ENCODE results near the gene TOP3B.

The TOP3B gene

DNA sequence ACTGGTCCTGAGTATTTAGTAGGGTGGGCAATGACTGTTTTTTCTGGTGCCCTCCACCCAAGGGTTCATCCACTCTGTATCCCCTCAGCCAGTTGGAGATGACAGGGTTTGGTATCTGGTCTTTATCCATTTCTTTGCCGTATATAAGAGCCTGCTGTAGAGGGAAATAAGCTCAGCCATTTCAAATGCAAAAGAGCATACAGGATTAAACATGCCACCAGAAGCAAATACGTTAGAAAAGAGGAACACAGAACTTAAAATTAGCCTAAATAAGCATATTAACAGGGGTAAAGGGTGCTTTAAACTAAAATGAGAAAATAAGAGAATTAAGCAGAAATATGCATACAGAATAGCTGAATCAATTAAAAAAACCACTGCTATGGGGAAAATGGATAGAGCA lies 27.8 kb upstream of the TOP3B start:
- no peak for DNase-seq (ENCODE audit: low spot score)

DNA sequence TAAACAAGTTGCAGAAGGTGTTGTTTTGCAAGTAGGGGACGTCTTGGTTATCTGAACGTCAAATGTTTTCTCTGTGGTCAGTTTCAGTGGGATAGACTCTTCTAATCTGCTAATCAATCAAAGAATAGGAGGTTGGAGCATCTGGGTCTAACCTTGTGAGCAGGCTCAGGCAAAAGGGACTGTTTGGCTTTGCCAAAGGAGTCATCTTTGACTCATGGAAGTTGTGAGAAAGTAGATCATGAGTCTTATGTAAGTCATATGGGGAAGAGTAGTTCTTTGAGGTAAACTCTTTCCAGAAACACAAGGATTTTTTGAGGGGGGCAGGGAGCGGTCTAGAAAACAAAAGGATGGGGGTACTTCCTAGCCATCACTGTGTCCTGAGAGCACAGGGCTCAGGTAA lies 27.1 kb upstream of the TOP3B start:
- no peak for DNase-seq (ENCODE audit: low spot score)

DNA sequence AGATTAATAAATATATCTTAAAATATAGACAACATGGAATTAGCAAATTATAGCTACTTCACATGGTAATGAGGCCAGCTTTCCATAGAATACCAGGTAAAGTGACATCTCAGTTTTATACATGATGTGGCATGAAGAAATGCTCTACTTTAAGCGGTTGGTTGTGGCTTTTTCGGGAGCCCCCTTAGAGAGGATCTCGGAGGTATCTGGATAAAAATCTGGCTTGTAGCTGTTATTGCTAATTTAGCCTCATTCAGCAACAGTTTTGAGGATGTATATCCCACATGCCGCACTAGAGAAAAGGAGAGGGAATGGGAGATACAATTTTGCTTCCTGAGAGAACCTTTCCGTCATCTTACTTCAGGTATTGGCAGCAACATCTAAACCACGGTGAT lies 24.0 kb upstream of the TOP3B start:
- no peak for DNase-seq (ENCODE audit: low spot score)

DNA sequence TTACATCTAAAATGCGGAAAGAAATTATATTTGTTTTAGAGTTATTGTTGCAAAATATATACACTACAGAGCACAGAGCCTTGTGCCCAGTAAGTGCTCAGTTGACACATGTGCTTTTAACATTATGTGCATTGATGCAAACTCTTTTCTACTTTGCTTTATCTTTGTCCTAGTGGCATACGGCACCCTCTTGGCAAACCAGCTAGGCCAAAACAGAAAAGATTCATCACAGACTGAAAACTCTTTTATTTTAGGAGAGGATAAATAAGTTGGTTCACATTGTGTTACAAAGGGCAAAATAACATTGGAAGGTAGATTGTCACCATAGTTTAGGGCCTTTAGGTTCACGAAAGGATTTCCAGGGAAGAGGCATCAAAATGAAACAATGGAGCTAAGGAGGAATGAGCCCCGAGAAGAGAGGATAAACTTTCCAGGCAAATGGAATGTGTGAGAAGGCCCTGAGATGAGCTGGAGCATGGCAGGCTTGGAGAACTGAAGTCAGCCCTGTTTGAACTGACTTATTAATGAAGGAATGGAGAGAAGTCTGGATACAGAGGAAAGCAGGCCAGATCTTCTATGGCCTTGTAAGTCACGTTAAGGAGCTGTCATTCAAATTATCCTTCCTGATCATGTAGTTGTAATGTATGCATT lies 23.5 kb upstream of the TOP3B start:
- no peak for DNase-seq (ENCODE audit: low spot score)

DNA sequence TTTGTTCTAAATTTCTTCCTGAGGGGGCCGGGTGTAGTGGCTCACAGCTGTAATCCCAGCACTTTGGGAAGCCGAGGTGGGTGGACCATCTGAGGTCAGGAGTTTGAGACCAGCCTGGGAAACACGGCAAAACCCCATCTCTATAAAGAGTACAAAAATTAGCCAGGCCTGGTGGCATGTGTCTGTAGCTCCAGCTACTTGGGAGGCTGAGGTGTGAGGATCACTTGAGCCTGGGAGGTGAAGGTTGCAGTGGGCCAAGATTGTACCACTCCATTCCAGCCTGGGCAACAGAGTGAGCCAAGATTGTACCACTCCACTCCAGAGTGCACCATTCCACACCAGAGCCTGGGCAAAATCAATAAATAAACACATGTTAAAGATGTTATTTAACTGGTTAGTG lies 20.6 kb upstream of the TOP3B start:
- DNase-seq (ENCODE audit: low spot score): no peak

DNA sequence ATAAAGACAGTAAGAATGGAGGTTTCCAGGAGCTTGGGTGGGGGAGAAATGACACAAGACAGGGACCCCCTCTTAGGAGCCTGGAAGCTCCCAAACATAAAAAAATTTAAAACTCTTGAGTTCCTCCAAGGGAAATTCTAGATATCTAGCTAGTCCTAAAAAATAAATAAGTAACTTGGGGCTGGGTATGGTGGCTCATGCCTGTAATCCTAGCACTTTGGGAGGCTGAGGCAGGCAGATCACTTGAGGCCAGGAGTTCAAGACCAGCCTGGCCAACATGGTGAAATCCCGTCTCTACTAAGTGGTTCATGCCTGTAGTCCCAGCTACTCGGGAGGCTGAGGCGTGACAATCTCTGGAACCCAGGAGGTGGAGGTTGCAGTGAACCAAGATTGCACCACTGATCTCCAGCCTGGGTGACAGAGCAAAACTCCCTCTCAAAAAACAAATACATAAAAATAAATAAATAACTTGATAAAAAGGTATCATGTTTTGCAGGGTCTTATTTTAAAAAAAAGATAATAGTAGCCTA lies 20.0 kb upstream of the TOP3B start:
- DNase-seq (ENCODE audit: low spot score): no peak

DNA sequence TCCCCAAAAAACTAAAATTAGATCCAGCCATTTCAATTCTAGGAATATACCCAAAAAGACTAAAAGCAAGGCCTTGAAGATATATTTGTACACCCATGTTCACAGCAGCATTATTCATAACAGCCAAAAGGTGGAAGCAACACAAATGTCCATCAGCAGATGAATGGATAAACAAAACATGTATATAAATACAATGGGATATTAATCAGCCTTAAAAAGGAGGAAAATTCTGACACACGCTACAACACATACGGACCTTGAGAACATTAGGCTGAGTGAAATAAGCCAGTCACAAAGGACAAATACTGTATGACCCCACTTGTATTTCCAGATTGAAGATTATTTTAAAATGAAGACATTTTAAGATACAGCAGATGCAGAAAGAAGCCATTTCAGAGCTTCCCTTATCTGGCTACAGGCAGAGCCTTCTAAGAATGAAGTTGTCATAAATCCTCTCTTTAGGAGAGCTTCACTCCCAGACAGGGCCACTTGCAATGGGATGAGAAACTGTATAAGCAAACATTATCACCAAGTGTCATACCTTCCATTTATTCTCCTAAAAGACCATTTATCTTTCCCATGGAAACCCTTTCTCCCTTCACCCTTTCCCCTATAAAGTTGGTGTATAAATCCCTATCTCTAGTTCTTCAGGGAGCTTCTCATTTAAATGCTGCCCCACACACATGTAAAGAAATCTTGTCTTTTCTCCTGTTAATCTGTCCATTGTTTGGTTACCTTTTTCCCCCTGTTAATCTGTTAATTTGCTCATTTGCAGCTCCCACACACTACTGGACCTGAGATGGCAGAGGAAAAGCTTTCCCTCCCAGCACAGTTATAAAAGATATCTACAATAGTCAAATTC lies 19.3 kb upstream of the TOP3B start:
- DNase-seq (ENCODE audit: low spot score): no peak

DNA sequence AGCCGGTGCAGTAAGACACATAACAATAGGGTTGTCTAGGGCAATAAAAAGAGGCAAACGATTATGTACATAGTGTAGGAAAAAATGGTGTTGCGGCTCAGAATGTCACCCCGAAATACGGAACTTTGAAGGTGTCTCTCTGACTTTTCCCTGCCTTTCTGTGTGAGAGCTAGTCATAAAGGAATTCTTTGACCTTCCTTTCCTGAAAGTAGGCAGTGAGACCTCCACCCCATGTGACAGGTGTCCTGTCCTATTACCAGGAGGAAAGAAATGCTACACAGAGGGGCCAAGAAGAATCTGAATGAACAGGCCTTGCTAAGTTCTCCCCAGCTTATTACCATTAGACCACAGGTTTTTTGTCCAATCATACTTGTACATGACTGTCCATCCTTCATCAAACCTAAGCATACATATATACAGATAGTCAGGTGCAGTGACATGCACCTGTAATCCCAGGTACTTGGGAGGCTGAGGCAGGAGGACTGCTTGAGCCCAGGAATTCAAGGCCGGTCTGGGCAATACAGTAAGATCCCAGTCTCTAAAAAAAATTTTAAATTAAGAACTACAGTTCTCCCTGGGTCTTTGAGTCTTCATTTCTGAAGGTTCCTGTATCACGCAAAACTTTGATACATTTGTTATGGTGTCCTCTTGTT lies 16.1 kb upstream of the TOP3B start:
- no peak for DNase-seq (ENCODE audit: low spot score)

DNA sequence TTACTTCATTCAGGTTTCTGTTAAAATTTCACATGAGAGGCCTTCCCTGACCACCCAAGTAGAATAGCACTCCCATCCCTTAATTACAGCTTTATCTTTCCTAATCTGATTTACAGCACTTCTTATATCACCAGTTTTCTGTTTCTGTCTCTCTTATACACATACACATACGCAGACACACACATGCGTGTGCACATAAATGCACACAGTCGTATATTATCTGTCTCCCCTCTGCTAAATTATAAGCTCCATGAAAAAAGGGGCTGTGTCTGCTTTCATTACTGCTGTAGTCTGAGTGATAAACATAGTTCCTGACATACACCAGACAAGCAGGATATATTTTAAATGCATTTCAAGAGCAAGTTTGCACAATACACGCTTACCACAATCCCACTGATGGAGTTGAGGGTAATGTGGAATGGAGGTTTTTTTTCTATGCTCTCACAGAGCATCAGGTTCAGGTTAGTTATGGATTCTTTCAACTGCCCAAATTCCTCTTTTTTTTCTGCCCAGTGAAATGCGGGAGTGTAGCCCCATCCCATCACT lies 13.7 kb upstream of the TOP3B start:
- DNase-seq (ENCODE audit: low spot score): no peak

DNA sequence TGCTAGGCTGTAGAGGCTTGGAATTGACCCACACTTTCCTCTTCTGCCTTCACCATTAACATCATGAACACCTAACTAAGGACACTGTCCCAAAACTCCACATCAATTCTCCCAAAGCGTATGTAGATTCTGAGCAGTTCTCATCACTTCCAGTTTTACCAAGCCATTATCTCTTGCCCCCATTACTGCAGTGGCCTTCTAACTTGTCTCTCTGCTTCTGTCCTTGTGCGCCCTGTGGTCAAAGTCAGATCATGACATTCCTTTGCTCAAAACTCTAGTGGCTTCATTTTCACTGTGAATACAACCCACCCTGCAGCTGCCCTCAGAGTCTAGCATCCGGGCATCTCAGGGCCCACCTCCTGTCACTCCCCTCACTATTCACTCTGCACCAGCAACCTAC lies 13.1 kb upstream of the TOP3B start:
- DNase-seq (ENCODE audit: low spot score): no peak

DNA sequence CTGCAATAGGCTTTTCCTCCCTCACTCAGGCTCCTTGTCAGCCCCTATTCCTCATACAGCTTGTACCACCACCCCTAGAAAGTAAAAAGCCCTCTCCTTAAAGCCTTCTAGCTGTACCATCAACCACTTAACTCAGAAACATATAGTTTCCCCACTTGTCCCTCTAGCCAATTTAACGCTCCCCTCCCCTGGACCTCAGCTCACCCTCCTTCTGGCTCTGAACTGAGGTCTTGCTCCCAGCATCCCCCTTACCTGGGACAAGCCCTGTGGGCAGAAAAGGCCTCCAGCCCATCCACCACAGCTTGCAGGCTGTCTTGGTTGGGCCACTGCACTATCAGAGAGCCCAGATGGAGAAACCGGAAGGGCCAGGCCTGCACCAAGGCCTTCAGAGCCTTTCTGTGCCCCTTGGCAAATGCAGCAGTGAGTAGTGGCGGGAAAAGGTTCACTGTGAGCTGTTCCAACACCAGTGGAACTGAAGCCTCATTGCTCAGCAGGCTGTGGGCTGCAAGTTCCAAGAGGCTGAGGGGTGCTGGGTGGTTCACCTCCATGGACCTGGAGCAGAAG lies 12.4 kb upstream of the TOP3B start:
- DNase-seq (ENCODE audit: low spot score): no peak

DNA sequence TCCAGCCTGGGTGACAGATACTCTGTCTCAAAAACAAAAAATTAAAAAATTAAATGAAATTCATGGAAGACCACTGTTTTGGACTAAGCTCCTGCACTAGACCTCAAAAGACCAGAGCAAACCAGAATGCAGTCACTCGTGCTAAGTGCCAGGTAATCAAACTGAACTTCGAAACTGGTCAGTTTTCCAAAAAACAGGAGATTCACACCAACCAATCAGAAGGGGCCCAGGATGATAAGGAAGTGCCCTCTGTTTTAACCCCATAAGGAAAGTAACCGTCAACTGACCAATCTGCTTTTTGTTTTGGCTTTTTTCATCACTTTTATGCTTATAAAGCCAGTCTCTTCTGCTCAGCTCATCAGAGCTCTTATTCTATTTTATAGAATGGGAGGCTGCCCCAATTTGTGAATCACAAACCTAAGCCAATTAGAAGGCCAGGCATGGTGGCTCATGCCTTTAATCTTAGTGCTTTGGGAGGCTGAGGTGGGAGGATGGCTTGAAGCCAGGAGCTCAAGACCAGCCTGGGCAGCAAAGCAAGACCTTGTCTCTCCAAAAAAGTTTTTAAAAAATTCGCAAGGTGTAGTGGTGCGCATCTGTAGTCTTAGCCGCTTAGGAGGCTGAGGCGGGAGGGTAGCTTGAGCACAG lies 10.1 kb upstream of the TOP3B start:
- no peak for DNase-seq (ENCODE audit: low spot score)

DNA sequence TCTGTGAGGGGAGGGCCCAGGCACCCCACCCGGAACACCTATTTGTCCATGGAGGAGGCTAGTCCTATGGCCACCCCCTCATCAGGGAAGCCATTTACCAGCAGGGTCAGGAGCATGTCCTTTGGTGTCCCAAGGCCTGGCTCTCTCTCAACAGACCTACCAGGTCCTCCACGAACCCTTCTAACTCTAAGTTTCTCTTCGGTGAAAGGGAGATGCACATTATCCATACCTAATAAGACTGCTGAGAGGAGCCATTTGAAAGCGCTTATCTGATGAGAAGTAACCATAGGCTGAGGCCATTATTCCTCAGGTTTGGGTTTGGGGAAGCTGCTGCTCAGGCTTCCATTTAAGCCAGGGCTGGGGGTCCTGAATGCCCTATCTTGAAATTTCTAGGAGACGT lies 9.2 kb upstream of the TOP3B start:
- no peak for DNase-seq (ENCODE audit: low spot score)

DNA sequence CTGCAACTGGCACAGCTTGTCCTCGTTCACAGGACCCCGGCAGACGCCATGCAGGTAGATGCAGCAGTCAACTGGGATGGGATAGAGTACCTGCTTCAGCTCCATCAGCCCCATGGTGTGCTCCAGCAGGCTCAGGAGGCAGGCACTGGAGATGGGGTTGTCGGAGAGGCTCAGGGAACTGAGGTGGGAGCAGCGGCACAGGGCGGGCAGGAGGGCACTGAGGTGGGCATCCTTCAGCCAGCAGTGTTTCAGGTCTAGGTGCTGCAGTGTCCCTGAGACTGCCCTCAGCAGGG lies 8.7 kb upstream of the TOP3B start:
- no peak for DNase-seq (ENCODE audit: low spot score)

DNA sequence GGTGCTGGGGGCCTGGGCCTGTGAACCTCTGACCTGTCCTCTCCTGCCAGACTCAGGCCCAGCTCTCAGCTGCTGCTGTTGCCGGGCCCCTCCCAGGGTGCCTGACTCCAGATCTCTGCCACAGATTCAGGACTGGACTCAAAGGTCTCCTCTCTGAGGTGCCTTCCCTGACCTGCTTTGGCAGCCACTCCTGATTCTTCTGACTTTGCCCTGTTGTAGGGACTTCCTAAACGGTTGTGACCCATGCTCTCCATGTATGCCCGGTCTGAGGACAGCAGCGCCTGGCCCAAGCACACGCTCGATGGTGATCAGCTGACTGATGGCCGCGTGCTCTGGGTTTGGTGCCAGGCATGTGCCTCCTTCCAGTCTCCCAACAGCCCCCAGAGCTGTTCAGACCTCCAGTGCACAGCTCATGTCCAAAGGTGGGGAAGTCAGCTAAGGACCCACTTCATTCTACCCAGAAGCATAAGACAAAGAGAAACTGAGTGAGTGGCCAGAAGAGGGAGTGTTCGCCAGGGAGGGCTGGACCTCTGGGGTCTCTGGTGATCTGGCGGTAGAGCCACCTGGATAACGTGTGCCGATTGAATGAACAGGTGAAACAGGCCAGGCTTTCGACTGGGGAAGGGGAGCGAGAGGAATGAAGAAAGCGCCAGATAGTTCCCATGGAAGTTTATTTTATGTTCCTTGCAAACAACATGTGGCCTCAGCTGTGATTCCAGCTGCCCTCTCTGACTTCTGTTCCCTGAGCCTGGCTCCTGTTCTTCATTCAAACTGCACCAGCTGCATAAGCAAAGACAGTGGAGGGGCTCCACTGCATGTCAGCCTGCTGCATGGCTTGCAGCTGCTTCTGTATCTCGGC lies 8.1 kb upstream of the TOP3B start:
- no peak for DNase-seq (ENCODE audit: low spot score)

DNA sequence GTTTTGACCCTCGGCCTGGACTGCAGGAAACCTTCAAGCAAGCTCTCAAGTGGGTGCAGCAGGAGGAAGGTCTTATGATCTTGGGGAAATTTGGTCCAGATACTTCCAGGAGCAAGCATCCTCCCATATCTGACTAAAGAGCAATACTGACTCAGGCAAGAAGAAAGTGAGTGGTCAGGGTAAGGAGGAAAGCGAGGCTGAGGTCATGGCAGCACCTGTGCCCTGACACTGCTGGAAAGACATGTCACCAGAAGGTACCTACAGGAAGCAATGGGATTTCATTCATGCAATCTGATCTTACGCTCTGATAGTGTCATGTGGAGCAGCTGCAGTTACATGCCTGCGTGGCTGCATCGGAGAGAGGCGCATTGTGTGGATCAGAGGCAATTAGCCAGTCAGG lies 6.5 kb upstream of the TOP3B start:
- DNase-seq (ENCODE audit: low spot score): no peak

DNA sequence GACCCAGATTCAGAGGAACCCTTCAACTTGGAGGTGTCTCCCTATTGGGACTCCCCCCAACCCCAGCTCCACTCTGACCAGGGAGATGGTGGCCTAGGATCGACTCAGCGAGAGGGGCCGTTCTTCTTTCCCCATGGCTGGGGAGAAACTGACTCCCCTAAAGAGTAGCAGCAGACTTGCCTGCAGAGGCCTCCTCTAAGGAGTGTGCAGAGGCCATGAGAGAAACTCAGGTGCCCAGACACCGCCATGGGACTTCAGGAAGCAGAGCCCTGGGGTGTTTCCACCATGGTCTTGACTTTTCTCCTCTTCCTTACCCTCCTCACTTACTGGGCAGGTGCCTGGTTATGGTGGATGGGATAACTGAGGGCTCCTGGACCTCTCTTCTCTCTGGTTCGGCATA lies 2.6 kb upstream of the TOP3B start:
- no peak for DNase-seq (ENCODE audit: low spot score)

DNA sequence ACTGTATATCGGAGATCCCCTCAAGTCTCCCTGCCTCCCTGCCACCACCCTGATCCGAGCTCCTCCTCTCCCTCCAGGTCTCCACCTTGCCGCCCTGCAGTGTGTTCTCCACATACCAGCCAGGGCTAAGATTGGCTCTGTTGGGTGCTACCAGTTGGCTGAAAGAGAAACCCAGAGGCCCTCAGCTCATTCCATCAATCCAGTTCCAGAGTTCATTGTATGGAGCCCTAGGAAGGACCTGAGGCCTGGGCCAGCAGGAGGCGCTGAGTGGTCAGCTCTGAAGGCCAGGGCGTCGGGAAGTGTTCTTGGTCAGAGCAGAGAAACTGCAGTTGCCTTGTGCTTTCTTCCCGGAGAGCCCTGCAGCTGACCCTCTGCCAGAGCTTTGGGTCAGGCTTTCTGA lies 2.2 kb upstream of the TOP3B start:
- DNase-seq (ENCODE audit: low spot score): no peak

DNA sequence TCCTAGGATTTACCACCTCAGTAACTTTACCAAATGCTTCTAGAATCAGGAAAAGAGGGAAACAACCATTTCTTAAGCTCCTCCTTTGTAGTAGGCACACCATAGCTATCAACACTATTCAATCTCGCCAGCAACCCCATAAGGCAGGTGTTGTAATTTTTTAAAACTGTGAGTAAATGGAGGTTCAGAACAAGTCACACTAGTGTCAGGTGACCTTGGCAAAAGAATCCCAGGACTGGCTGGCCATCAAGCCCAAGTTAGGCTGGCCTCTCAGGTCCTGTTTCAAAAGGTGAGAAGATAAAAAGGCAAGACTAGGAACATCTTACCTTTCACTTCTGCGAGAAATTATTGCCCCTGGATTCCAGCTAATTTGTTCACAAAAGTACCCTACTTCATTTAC lies 713 bp downstream of the TOP3B start:
- DNase-seq (ENCODE audit: low spot score): no peak

DNA sequence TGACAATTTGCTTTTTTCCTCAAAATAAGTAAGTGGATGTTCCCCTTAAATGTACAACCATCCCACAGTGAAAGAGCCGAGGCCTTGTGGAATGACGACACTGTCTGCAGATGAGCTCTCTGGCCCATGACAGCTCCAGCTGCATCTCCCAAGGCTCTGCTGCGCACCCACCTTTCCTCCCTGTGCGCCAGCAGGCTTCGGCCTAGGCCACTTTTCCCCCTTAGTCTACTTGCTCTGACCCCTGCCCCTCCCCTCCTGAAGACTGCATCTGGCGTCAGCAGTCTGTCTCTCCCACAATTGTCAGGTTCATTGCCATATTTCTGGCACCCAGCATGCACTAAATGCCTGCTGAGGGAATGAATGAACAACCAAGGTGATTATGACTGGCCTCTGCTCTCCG lies 2.0 kb downstream of the TOP3B start:
- no peak for DNase-seq (ENCODE audit: low spot score)
